Endothelial cell of umbilical vein (primary cell): ENCODE results near the gene LMF1. TPM values are rescaled to one million over a fixed set of nuclear protein-coding genes. Genes with fewer than 3 reads are reported as not detected.

Source experiments
- BruUV-seq: library from RNA; stranded (reverse); fragments of 400-500 nt; replicated peaks from 2 replicates; lab custom pipeline; 2021; lab: Mats Ljungman, UMichigan
- CTCF ChIA-PET: fragments of 300-600, 350-600 bp; sonication (Branson Sonifier 250); formaldehyde crosslinking; loops from one replicate; lab custom pipeline; 2021; ENCODE audit warnings: antibody characterized with exemption, inconsistent platforms; lab: Charles Lee
- POLR2A ChIA-PET: fragments of 300-600, 350-600 bp; sonication (Branson Sonifier 250); formaldehyde crosslinking; loops from one replicate; lab custom pipeline; 2021; ENCODE audit warnings: antibody characterized with exemption, inconsistent platforms; lab: Charles Lee
- DNase-seq: peaks from one replicate; pipeline ENCODE4 v3.0.0-alpha.2; 2011; ENCODE audit warnings: low read depth, low spot score
- FAIRE-seq: peaks from 2 replicates; lab custom pipeline; 2011; peaks lifted over from hg19 to GRCh38; lab: Jason Lieb, UNC
- H2AFZ ChIP-seq: 2 replicates; pipeline ENCODE4 v1.6.0; 2012; ENCODE audit warnings: low read depth, low read length, control low read depth, inconsistent platforms
- H3K27ac ChIP-seq: 2 replicates; pipeline ENCODE4 v1.5.1; 2011; ENCODE audit warnings: low read depth, mild to moderate bottlenecking, control low read depth, low read length, moderate library complexity; ENCODE audit not compliant: insufficient read depth
- H3K27me3 ChIP-seq, 2 experiments: 2 replicates each; pipeline versions ENCODE4 v1.6.0 to v1.6.1; 2011; ENCODE audit warnings: low read length in 2 of 2, mixed read lengths in 1 of 2; ENCODE audit not compliant: control insufficient read depth in 2 of 2, insufficient read depth in 2 of 2
- H3K36me3 ChIP-seq, 2 experiments: 2 replicates in 1 of 2; 3 replicates in 1 of 2; pipeline ENCODE4 v1.5.1; 2011; ENCODE audit warnings: low read length in 2 of 2, mild to moderate bottlenecking in 1 of 2, moderate library complexity in 1 of 2; ENCODE audit not compliant: control insufficient read depth in 2 of 2, insufficient read depth in 2 of 2; ENCODE audit errors: extremely low read depth in 1 of 2
- H3K4me1 ChIP-seq: 3 replicates; pipeline ENCODE4 v1.5.1; 2011; ENCODE audit warnings: mild to moderate bottlenecking, low read length; ENCODE audit not compliant: control insufficient read depth, insufficient read depth; ENCODE audit errors: extremely low read depth
- H3K4me2 ChIP-seq: 2 replicates; pipeline ENCODE4 v1.6.1; 2011; ENCODE audit warnings: low read length, control low read depth, mixed read lengths; ENCODE audit not compliant: insufficient read depth
- H3K4me3 ChIP-seq, 3 experiments: fragments of 200-600 bp in 1 of 3; sonication (generic), shearing (Covaris generic) in 1 of 3; replicated peaks in 1 of 3; 2 replicates each; pipeline ENCODE4 v1.5.1; 2011 to 2016; ENCODE audit warnings: control low read depth in 3 of 3, low read length in 3 of 3, mild to moderate bottlenecking in 2 of 3, inconsistent platforms in 1 of 3, low read depth in 1 of 3, moderate library complexity in 1 of 3; ENCODE audit not compliant: insufficient read depth in 1 of 3
- H3K79me2 ChIP-seq: 2 replicates; pipeline ENCODE4 v1.6.0; 2012; ENCODE audit warnings: low read length, inconsistent platforms; ENCODE audit not compliant: control insufficient read depth, insufficient read depth
- H3K9ac ChIP-seq: replicated peaks from 2 replicates; pipeline ENCODE3; 2011; ENCODE audit warnings: low read length, control low read depth; ENCODE audit not compliant: insufficient read depth; ENCODE audit errors: extremely low read depth
- H3K9me1 ChIP-seq: replicated peaks from 3 replicates; pipeline ENCODE4 v1.6.0; 2011; ENCODE audit warnings: mild to moderate bottlenecking, low read length; ENCODE audit not compliant: control insufficient read depth, insufficient read depth; ENCODE audit errors: extremely low read depth
- H3K9me3 ChIP-seq: replicated peaks from 2 replicates; pipeline ENCODE4 v1.5.1; 2012; ENCODE audit warnings: low read length, inconsistent platforms; ENCODE audit not compliant: control insufficient read depth, insufficient read depth
- H4K20me1 ChIP-seq: replicated peaks from 2 replicates; pipeline ENCODE3; 2011; ENCODE audit warnings: mild to moderate bottlenecking, low read length; ENCODE audit not compliant: control insufficient read depth, insufficient read depth; ENCODE audit errors: extremely low read depth
- CTCF ChIP-seq, 2 donors: IDR thresholded peaks; 1 replicate in 1 of 2; 2 replicates in 1 of 2; pipeline ENCODE4 v1.5.1; 2011; ENCODE audit warnings: low read length in 2 of 2, mild to moderate bottlenecking in 2 of 2, moderate library complexity in 2 of 2, control low read depth in 1 of 2, inconsistent platforms in 1 of 2, low read depth in 1 of 2; ENCODE audit not compliant: insufficient read depth in 1 of 2; ENCODE audit errors: extremely low read depth in 1 of 2
- EZH2 ChIP-seq: IDR thresholded peaks from 2 replicates; pipeline ENCODE4 v1.6.1; 2012; ENCODE audit warnings: borderline replicate concordance, low read depth, mild to moderate bottlenecking, moderate library complexity, low read length, inconsistent platforms; ENCODE audit not compliant: severe bottlenecking
- FOS ChIP-seq: IDR thresholded peaks from 2 replicates; pipeline ENCODE4 v1.6.1; 2011; ENCODE audit warnings: mild to moderate bottlenecking, low read length, moderate library complexity, borderline replicate concordance; ENCODE audit not compliant: insufficient read depth
- GATA2 ChIP-seq: IDR thresholded peaks from 2 replicates; pipeline ENCODE4 v1.7.0; 2011; ENCODE audit warnings: low read depth, mild to moderate bottlenecking, moderate library complexity, mixed read lengths, low read length; ENCODE audit not compliant: insufficient read length, insufficient read depth
- JUN ChIP-seq: IDR thresholded peaks from 2 replicates; pipeline ENCODE4 v1.6.1; 2011; ENCODE audit warnings: borderline replicate concordance, low read depth; ENCODE audit not compliant: insufficient read length, insufficient read depth
- MAX ChIP-seq: IDR thresholded peaks from 2 replicates; pipeline ENCODE4 v1.6.1; 2011; ENCODE audit not compliant: insufficient read depth, insufficient read length
- MYC ChIP-seq: IDR thresholded peaks from one replicate; pipeline ENCODE4 v1.6.1; 2011; ENCODE audit warnings: mild to moderate bottlenecking, low read depth, low read length
- POLR2A ChIP-seq: IDR thresholded peaks from 2 replicates; pipeline ENCODE4 v1.6.1; 2012; ENCODE audit warnings: low read depth, mild to moderate bottlenecking, control low read depth, low read length
- POLR2AphosphoS5 ChIP-seq: IDR thresholded peaks from 2 replicates; pipeline ENCODE4 v1.6.1; 2012; ENCODE audit warnings: low read depth, mild to moderate bottlenecking, control low read depth, low read length, moderate library complexity; ENCODE audit not compliant: insufficient read depth
- dilution Hi-C: fragments of 300-500 bp; cut with MboI; formaldehyde crosslinking; loops from one replicate; pipeline ENCODE4 v1.15.0; 2019; ENCODE audit warnings: low sequenced_read_pairs; ENCODE audit not compliant: extremely low pct_ligation_motif_present
- intact Hi-C: fragments of 100-400 bp; cut with micrococcal nuclease; formaldehyde crosslinking; loops from one replicate; pipeline ENCODE4 v1.10.0; 2022
- polyA plus RNA-seq, 4 experiments: library from polyadenylated mRNA; depleted of rRNA in 3 of 4; stranded (reverse) in 3 of 4; unstranded in 1 of 4; fragments of >200 nt; gene quantifications; 2 replicates each; pipeline versions ENCODE4 v1.2.1 to v1.2.3, GENCODE V29; 2011 to 2012; ENCODE audit warnings: missing spikeins in 1 of 4
- total RNA-seq: library from RNA; stranded (reverse); gene quantifications from 2 replicates; pipeline ENCODE4 v1.2.3, GENCODE V29; 2021

Gene LMF1
- total and polyA plus RNA-seq, 2 donors (not counting 3 experiments of a cell fraction or from before 2014, with no cell fraction given) = 17.8 TPM

- H3K4me3 ChIP-seq = no peak overlapping the region
- DNase-seq (no peak), FAIRE-seq (no peak)
- dilution Hi-C loops = no loop called here
- intact Hi-C loops = no loop called here
- no peaks in the 10 kb centered on the region for H3K27me3 ChIP-seq
- no peaks in the 10 kb centered on the region for H3K36me3 ChIP-seq
- TF ChIP-seq FOS = no peak
- TF ChIP-seq MAX = no peak
- TF ChIP-seq POLR2AphosphoS5 = no peak
- TF ChIP-seq GATA2 = no peak
- no peak for TF ChIP-seq EZH2
- TF ChIP-seq MYC = no peak
- TF ChIP-seq POLR2A = no peak
- no peak for TF ChIP-seq JUN
- TF ChIP-seq CTCF (IDR thresholded peaks at IDR 0.05; ENCODE audit: extremely low read depth in 1 of 2, insufficient read depth in 1 of 2, low read depth in 1 of 2, low read length in 2 of 2) = no peak
- H3K9ac ChIP-seq = no peak overlapping the region
- H4K20me1 ChIP-seq = no peaks in the 10 kb centered on the region
- H3K9me1 ChIP-seq = no peaks in the 10 kb centered on the region
- no peak overlapping the region for H2AFZ ChIP-seq
- no peaks in the 10 kb centered on the region for H3K4me1 ChIP-seq
- no peaks in the 10 kb centered on the region for H3K79me2 ChIP-seq
- BruUV-seq = no TSS peak
- no peak overlapping the region for H3K4me2 ChIP-seq
- no peaks in the 10 kb centered on the region for H3K9me3 ChIP-seq
- H3K27ac ChIP-seq = no peak overlapping the region
- POLR2A ChIA-PET = no interaction called here
- CTCF ChIA-PET = no interaction called here
These were observed 42.2 kb upstream of the LMF1 start for GRCh38 chr16:1012722-1013592.
